WTC11 (cell line): Measurements from ENCODE around the gene TMC3.

ENCODE experiments used
- ATF1 ChIP-seq: sonication (generic); formaldehyde crosslinking; IDR thresholded peaks from 2 replicates; pipeline ENCODE4 v1.8.1; 2023; ENCODE audit warnings: mild to moderate bottlenecking, moderate library complexity, missing genetic modification reagents
- ETV6 ChIP-seq: sonication (generic); formaldehyde crosslinking; IDR thresholded peaks from 2 replicates; pipeline ENCODE4 v1.8.1; 2022; ENCODE audit warnings: mild to moderate bottlenecking, missing genetic modification reagents
- FOXP1 ChIP-seq: sonication (generic); formaldehyde crosslinking; IDR thresholded peaks from 2 replicates; pipeline ENCODE4 v1.8.0; 2022; ENCODE audit warnings: missing genetic modification reagents, mild to moderate bottlenecking, moderate library complexity, borderline replicate concordance
- JUN ChIP-seq: sonication (generic); formaldehyde crosslinking; IDR thresholded peaks from 2 replicates; pipeline ENCODE4 v1.8.0; 2023; ENCODE audit warnings: mild to moderate bottlenecking, missing genetic modification reagents
- NR1H2 ChIP-seq: sonication (generic); formaldehyde crosslinking; IDR thresholded peaks from 2 replicates; pipeline ENCODE4 v1.9.0; 2021; ENCODE audit warnings: mild to moderate bottlenecking, moderate library complexity, missing genetic modification reagents
- NR2C2 ChIP-seq: sonication (generic); formaldehyde crosslinking; IDR thresholded peaks from 2 replicates; pipeline ENCODE4 v1.8.0; 2022; ENCODE audit warnings: mild to moderate bottlenecking, missing genetic modification reagents
- RORB ChIP-seq: fragments of 250-450 bp; sonication (Bioruptor Pico); IDR thresholded peaks from 2 replicates; pipeline ENCODE4 v1.9.0; 2021; ENCODE audit warnings: mild to moderate bottlenecking
- TCF7 ChIP-seq: sonication (generic); formaldehyde crosslinking; IDR thresholded peaks from 2 replicates; pipeline ENCODE4 v1.8.0; 2022; ENCODE audit warnings: mild to moderate bottlenecking, low read depth, missing genetic modification reagents, moderate library complexity
- ZNF138 ChIP-seq: sonication (generic); formaldehyde crosslinking; conservative IDR thresholded peaks from 2 replicates; pipeline ENCODE4 v1.8.1; 2022; ENCODE audit warnings: mild to moderate bottlenecking, moderate library complexity, missing genetic modification reagents
- TF ChIP-seq, protein P1 (sequence below): fragments of 200-600 bp; IDR thresholded peaks from 2 replicates; pipeline ENCODE4 v1.8.0; 2022; ENCODE audit warnings: antibody characterized with exemption
- TF ChIP-seq, protein P2 (sequence below): sonication (generic); formaldehyde crosslinking; IDR thresholded peaks from 2 replicates; pipeline ENCODE4 v1.8.0; 2023; ENCODE audit warnings: missing genetic modification reagents, mild to moderate bottlenecking, borderline replicate concordance

DNA sequence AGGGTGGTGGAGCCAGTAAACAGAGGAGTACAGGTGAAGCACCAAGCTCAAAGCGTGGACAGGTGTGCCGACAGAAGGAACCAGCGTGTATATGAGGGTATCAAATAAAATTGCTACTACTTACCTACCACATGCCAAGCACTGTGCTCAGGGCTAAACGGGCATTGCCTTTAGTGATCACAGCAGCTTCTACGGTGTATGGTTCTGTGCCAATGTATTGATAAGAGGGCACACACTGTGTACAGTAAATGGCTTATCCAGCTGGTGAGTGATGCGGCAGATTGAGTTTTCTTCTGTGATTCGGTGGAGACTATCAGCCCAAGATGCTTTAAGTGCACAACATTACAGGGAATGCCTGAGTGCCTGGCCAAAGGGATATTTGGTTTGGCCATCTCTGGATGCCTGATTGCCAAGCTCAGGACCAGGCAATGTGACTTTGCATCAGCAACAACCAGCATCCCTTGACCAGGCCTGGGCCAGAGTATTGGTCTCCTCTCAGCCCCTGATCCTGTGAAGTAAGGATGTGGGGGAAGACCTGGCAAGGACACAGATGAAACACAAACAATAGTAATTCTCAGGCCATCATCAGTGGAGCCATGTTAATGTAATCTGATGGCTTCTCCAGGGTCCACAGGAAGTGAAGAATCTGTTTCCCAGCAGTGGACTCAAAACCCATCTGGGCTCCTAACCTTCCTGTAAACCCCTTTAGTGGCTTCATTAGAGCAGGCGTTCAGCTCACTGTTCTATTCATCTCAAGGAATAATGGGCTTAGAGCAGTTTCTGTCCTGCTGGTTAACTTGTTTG lies 64.2 kb downstream of the TMC3 start:
- TF ChIP-seq NR2C2 (no peak), NR1H2 (no peak), ATF1 (CRISPR knock-in tag) (no peak), FOXP1 (no peak), JUN (no peak), ETV6 (no peak), TCF7 (CRISPR knock-in tag) (no peak), RORB (no peak), ZNF138 (CRISPR knock-in tag) (no peak)
- TF ChIP-seq, protein P1, sequence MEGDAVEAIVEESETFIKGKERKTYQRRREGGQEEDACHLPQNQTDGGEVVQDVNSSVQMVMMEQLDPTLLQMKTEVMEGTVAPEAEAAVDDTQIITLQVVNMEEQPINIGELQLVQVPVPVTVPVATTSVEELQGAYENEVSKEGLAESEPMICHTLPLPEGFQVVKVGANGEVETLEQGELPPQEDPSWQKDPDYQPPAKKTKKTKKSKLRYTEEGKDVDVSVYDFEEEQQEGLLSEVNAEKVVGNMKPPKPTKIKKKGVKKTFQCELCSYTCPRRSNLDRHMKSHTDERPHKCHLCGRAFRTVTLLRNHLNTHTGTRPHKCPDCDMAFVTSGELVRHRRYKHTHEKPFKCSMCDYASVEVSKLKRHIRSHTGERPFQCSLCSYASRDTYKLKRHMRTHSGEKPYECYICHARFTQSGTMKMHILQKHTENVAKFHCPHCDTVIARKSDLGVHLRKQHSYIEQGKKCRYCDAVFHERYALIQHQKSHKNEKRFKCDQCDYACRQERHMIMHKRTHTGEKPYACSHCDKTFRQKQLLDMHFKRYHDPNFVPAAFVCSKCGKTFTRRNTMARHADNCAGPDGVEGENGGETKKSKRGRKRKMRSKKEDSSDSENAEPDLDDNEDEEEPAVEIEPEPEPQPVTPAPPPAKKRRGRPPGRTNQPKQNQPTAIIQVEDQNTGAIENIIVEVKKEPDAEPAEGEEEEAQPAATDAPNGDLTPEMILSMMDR, result no peak
- TF ChIP-seq, protein P2, sequence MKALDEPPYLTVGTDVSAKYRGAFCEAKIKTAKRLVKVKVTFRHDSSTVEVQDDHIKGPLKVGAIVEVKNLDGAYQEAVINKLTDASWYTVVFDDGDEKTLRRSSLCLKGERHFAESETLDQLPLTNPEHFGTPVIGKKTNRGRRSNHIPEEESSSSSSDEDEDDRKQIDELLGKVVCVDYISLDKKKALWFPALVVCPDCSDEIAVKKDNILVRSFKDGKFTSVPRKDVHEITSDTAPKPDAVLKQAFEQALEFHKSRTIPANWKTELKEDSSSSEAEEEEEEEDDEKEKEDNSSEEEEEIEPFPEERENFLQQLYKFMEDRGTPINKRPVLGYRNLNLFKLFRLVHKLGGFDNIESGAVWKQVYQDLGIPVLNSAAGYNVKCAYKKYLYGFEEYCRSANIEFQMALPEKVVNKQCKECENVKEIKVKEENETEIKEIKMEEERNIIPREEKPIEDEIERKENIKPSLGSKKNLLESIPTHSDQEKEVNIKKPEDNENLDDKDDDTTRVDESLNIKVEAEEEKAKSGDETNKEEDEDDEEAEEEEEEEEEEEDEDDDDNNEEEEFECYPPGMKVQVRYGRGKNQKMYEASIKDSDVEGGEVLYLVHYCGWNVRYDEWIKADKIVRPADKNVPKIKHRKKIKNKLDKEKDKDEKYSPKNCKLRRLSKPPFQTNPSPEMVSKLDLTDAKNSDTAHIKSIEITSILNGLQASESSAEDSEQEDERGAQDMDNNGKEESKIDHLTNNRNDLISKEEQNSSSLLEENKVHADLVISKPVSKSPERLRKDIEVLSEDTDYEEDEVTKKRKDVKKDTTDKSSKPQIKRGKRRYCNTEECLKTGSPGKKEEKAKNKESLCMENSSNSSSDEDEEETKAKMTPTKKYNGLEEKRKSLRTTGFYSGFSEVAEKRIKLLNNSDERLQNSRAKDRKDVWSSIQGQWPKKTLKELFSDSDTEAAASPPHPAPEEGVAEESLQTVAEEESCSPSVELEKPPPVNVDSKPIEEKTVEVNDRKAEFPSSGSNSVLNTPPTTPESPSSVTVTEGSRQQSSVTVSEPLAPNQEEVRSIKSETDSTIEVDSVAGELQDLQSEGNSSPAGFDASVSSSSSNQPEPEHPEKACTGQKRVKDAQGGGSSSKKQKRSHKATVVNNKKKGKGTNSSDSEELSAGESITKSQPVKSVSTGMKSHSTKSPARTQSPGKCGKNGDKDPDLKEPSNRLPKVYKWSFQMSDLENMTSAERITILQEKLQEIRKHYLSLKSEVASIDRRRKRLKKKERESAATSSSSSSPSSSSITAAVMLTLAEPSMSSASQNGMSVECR (CRISPR knock-in tag), result no peak
